ENCODE data around the gene CTU2. TPM values are rescaled to one million over a fixed set of nuclear protein-coding genes. Genes with fewer than 3 reads are reported as not detected.

Gene CTU2
- polyA plus RNA-seq, 1 donor (not counting 4 experiments of a cell fraction or from before 2014, with no cell fraction given): 6.3 TPM

GRCh38 chr16:88762258-88762870 lies 56.1 kb downstream of the CTU2 start:
- Histone ChIP-seq H2AFZ (ENCODE audit: control insufficient read depth, low read length) (no peak overlapping the region), H3K79me2 (ENCODE audit: control insufficient read depth, insufficient read depth, low read length) (peaks cover 94% of the 10 kb centered on the region), H3K27me3 (ENCODE audit: control insufficient read depth, extremely low read depth, insufficient read depth, low read length) (no peaks in the 10 kb centered on the region), H3K4me1 (ENCODE audit: control insufficient read depth, extremely low read depth, insufficient read depth, low read length) (peaks cover 29% of the 10 kb centered on the region), H3K4me2 (ENCODE audit: control insufficient read depth, extremely low read depth, insufficient read depth, low read depth, low read length) (no peak overlapping the region), H4K20me1 (ENCODE audit: control insufficient read depth, extremely low read depth, insufficient read depth, low read length) (peaks cover 44% of the 10 kb centered on the region), H3K9me1 (ENCODE audit: control insufficient read depth, extremely low read depth, insufficient read depth, low read length) (peaks cover 8% of the 10 kb centered on the region), H3K27ac (ENCODE audit: control insufficient read depth, insufficient read depth, low read length) (no peak overlapping the region), H3K36me3 (ENCODE audit: control insufficient read depth in 2 of 2, extremely low read depth in 1 of 2, insufficient read depth in 2 of 2, low read length in 2 of 2) (peaks cover 29 to 30% of the 10 kb centered on the region in 2 experiments), H3K9me3 (ENCODE audit: control insufficient read depth, low read depth, low read length) (no peaks in the 10 kb centered on the region), H3K4me3 (ENCODE audit: control insufficient read depth in 2 of 3, extremely low read depth in 1 of 3, insufficient read depth in 2 of 3, low read depth in 1 of 3, low read length in 3 of 3) (no peak overlapping the region), H3K9ac (ENCODE audit: control insufficient read depth, extremely low read depth, insufficient read depth, low read length) (no peak overlapping the region)
- no peak for FAIRE-seq
- no peak for TF ChIP-seq CTCF (optimal IDR thresholded peaks at IDR 0.05 in 1 of 3, IDR thresholded peaks at IDR 0.05 in 1 of 3, conservative IDR thresholded peaks at IDR 0.05 in 1 of 3; ENCODE audit: extremely low read depth in 1 of 3, insufficient read depth in 2 of 3, low read length in 3 of 3)
- TF ChIP-seq EZH2 (IDR thresholded peaks at IDR 0.05; ENCODE audit: low read length): no peak
- no peak for DNase-seq (ENCODE audit: low read depth, low spot score)
- dilution Hi-C loops (cut with MboI; ENCODE audit: extremely low pct_ligation_motif_present, low sequenced_read_pairs): loop anchor here (25.0 kb wide), 1 partner anchor 100 kb away; the partner anchor contains the start of genes CYBA and MVD

DNA sequence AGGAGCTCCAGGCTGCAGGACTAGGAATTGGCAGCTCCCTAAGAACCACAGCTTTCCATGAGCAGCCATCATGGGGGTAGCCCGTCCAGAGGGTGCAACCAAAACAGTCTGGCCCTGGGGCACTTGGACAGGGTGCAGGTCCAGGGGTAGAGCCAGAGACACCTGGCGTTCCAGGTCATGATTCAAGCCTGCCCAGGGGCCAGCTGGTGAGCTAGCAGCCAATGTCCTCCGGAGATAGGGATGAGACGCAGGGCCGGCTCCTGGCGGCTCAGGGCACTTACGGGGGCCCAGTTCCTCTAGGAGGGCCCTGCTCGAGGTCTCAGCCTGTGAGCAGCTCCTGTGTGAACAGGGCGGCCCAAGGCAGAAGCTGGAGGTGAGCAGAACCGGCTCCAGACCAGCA lies 56.6 kb downstream of the CTU2 start:
- Histone ChIP-seq H3K4me3 (ENCODE audit: control insufficient read depth in 2 of 3, extremely low read depth in 1 of 3, insufficient read depth in 2 of 3, low read depth in 1 of 3, low read length in 3 of 3) (no peak overlapping the region), H3K9me3 (ENCODE audit: control insufficient read depth, low read depth, low read length) (no peaks in the 10 kb centered on the region), H4K20me1 (ENCODE audit: control insufficient read depth, extremely low read depth, insufficient read depth, low read length) (peaks cover 49% of the 10 kb centered on the region), H3K27ac (ENCODE audit: control insufficient read depth, insufficient read depth, low read length) (no peak overlapping the region), H3K9ac (ENCODE audit: control insufficient read depth, extremely low read depth, insufficient read depth, low read length) (no peak overlapping the region), H3K4me1 (ENCODE audit: control insufficient read depth, extremely low read depth, insufficient read depth, low read length) (peaks cover 29% of the 10 kb centered on the region), H3K9me1 (ENCODE audit: control insufficient read depth, extremely low read depth, insufficient read depth, low read length) (peaks cover 8% of the 10 kb centered on the region), H3K4me2 (ENCODE audit: control insufficient read depth, extremely low read depth, insufficient read depth, low read depth, low read length) (no peak overlapping the region), H3K27me3 (ENCODE audit: control insufficient read depth, extremely low read depth, insufficient read depth, low read length) (no peaks in the 10 kb centered on the region), H3K79me2 (ENCODE audit: control insufficient read depth, insufficient read depth, low read length) (peaks cover 95% of the 10 kb centered on the region), H2AFZ (ENCODE audit: control insufficient read depth, low read length) (no peak overlapping the region), H3K36me3 (ENCODE audit: control insufficient read depth in 2 of 2, extremely low read depth in 1 of 2, insufficient read depth in 2 of 2, low read length in 2 of 2) (peaks cover 29 to 30% of the 10 kb centered on the region in 2 experiments)
- DNase-seq (ENCODE audit: low read depth, low spot score) (no peak), FAIRE-seq (no peak)
- TF ChIP-seq CTCF (optimal IDR thresholded peaks at IDR 0.05 in 1 of 3, IDR thresholded peaks at IDR 0.05 in 1 of 3, conservative IDR thresholded peaks at IDR 0.05 in 1 of 3; ENCODE audit: extremely low read depth in 1 of 3, insufficient read depth in 2 of 3, low read length in 3 of 3): no peak
- no peak for TF ChIP-seq EZH2 (IDR thresholded peaks at IDR 0.05; ENCODE audit: low read length)
- dilution Hi-C loops (cut with MboI; ENCODE audit: extremely low pct_ligation_motif_present, low sequenced_read_pairs): loop anchor here (25.0 kb wide), 1 partner anchor 101 kb away; the partner anchor contains the start of genes CYBA and MVD

Data from keratinocyte (primary cell).